Kasumi-1 (cell line): Measurements from ENCODE around the gene SP3.
A peak's percentile ranks its signal among the peaks of the same experiment; 100 is the strongest.

Source experiments
- DNase-seq, 2 experiments: peaks; one replicate each; lab custom pipeline; 2025; lab: John Stamatoyannopoulos, UW

The SP3 gene

DNA sequence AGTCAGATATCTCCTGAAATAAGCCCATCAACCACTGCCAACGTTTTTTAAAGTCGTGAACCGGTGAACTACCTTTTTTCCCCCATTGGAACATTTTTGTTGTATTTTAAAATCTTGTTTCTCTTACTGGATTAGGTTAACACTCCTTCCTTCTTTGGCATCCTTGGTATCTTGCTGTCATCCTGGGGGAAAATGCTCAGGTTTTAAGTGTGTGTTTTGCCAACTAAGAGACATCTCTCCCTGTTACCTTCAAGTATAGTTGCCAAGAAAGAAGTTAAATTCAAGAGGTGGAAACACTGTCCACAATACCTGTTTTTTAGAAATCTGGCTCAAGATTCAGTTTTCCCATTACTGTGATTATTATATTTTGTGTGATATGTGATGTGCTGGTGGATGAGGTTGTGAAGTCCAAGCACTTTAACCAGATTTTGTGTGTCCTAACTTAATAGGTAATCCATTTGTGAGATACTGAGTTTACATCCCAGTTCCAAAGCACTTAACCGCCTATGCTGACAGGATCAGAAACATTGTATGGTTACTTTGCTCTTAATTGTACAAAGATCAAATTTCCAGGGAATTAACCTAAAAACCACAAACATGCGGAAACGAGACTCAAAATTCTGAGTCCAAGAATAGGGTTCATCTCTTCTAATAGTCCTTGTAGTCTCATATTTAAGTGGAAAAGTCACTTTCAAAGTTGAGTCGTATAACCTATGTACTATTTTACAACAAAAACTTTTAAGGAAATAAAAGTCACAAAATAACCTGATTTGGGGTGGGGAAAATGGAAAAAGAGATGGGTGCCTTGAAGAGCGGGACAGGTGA is 1.3 kb upstream of the SP3 start:
- DNase-seq = peak in 1 of 2 experiments; percentile 56

DNA sequence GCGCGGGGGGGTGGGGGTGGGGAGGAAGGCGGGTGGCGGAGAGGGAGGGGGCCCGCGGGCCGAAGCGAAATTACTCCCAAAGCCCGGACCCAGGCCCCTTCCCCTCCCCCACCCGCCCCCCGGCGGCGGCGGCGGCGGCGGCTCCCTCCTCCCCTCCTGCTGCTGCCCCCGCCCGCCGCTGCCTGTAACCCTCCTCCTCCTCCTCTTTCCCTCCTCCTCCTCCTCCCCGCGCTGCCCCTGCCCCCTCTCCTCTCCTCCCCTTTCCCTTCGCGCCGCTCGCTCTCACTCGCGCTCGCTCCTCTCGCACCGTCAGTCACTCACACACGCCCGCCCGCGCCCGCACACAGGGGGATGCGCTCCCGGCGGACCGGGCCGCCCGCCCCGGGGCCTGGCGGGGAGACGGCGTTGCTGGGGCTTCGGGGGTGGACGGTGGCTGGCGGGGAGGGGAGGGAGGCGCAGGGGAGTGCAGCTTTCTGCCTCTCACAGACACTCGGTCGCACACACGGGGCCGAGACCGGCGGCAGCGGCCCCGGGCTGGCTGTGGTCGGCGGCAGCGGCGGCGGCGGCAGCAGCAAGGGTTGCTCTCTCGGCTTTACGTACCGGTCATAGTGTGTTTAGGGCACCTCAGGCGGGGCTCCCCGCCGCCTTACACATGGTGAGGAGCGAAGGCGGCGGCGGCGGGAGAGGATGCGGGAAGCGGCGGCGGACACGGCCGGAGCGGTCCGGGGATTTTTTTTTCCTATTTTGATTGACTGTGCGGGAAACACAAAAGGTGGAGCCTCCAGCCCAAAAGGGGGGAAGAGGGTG is 405 bp downstream of the SP3 start:
- DNase-seq = peak; percentile 94 to 95

DNA sequence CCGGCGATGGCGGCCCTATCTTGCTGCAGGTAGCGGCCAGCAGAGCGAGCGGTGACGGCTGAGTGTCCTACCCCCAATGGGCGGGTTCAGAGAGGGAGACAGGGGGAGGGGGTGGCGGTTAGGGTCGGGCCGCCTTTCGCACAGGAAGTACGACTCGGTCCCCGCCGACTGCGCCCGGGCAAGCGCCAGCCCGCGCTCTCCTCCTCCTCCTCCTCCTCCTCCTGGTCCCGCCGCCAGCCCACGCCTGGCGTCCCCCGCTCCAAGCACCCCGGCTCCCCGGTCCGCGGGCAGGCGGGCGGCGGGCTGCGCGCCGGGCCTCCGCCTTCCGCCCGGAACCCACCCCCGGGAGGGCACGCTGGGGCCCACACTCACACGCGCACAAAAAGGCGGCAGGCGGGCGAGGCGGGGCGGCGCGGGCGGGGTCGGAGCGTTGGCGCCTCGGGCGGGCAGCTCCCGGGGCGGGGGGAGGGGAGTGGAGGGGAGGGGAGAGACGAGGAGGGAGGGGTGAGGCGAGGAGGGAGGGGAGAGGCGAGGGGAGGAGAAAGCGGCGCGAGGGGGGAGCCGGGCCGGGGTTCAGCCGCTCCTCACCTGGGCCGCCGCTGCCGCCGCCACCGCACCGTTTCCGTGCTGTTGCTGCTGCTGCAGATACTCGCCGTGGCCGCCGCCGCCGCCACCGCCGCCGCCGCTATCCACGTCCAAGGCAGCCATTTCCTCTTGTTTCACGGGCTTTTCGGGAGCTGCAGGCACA is 1.2 kb downstream of the SP3 start:
- DNase-seq = peak; percentile 92 to 93

DNA sequence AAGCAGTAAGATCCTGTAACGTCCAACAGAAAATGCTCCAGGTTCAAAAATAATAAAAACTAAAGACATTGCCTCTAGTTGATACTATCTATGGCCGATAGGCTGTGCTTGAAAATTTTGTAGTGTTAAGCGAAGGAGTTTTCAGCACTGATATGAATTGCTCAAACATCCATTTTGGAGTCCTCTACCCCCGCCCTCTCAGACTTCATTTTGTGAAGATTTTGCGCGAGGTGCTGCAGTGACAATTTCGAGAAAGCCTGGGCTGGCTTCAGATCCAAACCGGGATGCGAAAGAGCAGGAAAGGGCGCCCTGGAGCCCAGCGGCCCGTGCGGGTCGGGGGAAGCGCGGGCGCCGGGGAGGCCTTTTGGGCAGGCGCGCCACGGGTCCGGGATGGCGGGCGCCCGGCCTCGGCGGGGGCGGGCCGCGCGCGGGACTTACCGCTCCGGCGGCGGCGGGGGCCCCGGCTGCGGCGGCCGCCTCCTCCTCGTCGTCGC is 1.8 kb downstream of the SP3 start:
- DNase-seq = peak; percentile 82 to 91

DNA sequence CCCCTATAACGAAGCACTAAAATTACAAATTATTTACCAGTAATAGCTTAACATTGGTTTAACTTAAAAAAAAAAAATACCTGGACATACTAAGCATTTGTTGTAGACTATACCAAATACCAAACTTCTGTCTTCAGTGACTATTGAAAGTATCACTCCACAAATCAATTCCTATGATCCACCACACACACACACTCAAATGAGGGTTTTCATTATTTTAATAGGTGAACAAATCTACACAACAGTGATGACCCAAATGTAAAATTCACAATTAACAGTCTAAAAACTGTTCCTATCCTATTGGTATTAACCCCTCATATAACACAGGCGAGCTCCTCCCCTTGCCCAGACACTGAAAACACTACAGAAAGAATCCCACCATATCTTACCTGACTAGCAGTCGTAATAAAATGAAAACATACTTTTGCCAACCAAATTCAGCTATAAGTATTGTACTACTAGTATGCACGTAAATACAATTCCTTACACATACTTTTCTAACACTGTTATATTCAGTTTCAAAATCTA is 2.5 kb downstream of the SP3 start:
- peak; percentile 56 to 58 for DNase-seq

DNA sequence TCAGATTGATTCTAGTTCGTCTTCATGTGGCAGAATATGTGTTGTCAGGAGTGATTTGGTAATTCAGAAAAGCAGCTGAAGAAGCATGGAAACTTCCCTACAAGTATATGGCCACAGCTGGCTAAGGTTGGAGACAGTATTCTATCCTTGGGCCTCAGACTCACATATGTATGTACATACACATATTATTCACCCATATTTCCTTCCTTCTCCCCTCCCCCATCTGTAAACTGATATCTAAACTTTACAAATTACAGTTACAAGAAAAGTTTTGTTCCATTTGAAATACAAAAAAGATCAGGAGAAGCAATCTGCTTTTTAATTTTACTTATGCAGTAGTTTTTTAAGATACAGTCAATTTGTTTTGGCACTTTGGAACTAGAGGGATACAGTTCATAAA is 3.1 kb downstream of the SP3 start:
- DNase-seq = peak; percentile 67 to 71

DNA sequence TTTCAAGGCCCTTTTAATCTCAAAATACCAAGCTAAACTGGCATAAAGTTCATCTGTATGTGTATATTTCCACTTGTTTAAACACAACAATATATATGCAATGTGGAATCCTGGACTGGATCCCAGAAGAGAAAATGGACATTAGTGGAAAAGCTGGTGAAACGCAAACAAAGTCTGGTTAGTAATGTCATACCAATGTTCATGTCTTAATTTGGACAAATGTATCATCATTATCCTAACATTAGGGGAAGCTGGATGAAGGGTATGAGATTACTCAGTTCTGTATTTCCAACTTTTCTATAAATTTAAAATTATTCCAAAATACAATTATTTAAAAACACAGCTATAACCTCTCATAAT is 3.8 kb downstream of the SP3 start:
- DNase-seq = no peak

DNA sequence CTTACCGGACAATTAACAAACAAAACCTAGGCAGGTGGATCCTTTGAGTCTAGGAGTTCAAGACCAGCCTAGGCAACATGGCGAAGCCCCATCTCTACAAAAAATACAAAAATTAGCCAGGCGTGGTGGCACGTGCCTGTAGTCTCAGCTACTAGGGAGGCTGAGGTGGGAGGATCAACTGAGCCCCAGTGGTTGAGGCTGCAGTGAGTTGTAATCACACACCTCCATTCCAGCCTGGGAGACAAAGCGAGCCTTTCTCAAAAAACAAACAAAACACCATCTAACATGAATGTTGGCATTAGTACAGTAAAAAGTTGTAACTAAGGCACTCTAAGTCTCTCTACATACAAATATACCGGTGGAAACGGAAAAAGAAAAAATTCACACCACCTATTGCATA is 5.3 kb downstream of the SP3 start:
- DNase-seq = no peak

DNA sequence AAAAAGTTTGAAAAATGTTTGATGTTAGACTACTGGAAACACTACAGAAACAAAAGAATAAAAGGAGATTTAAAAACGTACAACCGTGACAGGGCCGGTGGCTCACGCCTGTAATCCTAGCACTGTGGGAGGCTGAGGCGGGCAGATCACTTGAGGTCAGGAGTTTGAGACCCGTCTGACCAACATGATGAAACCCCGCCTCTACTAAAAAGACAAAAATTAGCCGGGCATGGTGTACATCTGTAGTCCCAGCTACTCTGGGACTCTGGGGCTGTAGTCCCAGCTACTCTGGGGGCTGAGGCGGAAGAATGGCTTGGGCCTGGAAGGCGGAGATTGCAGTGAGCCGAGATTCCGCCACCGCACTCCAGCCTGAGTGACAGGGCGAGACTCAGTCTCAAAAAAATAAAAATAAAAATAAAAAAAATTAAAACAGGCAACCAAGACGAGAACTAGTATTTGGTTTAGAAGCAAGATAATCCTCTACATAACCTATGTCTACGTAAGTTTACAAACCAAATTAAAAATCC is 5.8 kb downstream of the SP3 start:
- DNase-seq = no peak

DNA sequence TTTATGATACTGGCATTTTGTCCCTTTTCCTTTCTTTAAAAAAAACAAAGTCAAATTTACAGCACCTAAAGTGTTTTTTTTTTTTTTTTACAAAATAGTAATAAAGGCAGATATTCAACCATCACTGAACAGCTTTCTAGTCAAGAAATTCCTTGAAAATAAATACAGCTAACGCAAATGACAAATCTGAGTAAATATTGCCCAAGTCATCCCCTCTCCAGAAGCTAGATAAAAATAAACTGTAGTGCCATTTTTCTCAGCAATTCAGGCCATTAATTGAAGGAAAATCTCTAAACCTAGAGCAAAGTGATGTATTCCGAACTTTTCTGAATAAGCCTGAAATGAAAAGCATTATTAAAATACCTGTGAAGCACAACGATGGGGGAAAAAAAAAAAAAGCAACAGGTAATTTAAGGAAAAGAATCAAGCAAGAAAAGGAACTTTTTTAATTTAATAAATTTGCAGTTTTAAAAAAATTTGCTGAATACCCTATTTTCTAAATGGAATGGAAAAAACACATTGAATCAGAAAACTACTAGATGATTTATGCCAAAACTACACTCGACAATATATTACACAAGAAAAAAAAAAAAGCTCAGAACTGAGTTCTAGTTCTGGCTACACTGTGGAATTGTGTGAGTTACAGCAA is 6.9 kb downstream of the SP3 start:
- no peak for DNase-seq

DNA sequence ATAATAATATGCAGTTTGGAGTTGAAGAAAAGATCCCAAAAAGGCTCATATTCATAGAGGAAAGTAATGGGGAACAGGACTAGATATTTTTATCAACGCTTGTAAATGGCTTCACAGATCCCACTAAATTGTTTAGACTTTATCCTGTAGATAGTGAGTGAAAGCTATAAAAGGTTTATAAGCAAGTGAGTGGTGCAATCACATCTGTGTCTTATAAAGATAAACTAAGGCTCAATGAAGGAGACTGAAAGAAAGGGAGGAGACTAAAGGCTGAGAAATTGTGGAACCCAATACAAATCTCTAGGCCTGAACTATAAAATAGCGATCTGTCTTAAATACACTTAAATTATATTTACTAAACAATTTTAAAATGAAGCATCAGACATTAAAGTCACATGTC is 7.7 kb downstream of the SP3 start:
- no peak for DNase-seq

DNA sequence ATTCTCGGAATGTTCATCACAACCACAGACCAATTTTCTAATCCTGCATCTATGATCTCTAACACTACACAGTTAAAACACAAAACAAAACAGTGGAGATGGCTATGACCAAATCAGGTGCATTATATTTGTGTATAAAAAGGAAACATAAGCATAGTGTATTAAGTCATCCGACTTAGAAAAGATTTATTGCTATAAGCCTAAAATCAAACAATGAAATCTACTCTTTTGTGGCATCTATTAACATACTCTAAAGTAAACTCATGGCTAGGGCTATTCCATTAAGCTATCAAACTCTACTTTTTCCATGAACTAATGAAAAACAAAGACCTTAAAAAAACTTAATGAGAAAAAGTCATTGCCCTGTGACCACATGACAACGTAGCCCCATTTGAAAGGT is 8.7 kb downstream of the SP3 start:
- DNase-seq = no peak

DNA sequence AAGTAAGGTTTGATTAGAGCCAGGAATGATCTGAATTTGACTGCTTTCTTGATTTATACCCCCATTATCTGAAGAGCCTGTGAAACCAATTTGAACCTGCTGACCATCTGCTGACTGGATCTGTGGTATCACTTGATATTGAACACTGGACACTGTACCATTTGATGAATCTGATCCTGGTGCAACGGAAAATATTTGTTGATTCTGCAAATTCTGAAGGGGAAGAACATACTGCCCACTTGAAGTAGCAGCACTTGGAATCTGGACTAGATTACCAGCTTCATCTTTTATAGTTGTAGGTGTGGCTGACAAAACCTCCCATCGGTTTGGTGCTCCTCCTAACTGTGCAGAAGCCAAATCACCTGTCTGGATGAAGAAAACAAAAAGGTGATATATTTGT is 9.3 kb downstream of the SP3 start:
- DNase-seq = no peak

DNA sequence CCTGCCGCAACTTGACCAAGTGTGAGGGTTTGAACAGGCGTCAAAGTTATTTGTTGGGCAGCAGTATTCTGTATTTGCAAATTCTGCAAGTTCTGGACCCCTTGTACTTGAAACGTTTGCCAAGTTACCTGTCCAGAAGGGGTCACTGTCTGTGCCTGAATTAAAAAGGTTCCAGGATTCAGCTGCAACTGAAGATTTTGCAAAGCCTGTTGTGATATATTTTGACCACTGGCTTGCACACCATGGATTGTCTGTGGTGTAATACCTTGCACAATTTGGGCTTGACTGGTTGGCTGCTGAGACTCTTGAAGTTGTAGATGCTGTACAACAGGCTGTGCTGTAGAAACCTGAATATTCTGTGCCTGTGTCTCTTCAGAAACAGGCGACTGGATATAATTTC is 10.2 kb downstream of the SP3 start:
- DNase-seq = no peak

DNA sequence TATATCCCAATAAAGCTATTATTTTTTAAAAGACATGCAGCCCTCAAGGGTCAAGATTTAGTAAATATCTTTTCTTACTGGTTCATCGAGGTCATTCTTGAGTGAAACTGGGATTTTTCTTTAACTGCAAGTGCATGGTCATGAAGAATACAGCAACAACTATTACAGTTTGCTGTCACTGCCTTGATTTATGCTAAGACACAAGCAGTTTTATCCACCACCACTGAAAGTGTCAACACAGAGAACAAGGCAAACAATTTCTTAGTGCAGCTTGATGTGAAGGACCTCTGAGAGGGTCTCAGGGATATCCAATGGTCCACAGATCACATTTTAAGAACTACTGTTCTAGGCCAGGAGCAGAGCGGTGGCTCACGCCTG is 12.1 kb downstream of the SP3 start:
- DNase-seq = no peak

DNA sequence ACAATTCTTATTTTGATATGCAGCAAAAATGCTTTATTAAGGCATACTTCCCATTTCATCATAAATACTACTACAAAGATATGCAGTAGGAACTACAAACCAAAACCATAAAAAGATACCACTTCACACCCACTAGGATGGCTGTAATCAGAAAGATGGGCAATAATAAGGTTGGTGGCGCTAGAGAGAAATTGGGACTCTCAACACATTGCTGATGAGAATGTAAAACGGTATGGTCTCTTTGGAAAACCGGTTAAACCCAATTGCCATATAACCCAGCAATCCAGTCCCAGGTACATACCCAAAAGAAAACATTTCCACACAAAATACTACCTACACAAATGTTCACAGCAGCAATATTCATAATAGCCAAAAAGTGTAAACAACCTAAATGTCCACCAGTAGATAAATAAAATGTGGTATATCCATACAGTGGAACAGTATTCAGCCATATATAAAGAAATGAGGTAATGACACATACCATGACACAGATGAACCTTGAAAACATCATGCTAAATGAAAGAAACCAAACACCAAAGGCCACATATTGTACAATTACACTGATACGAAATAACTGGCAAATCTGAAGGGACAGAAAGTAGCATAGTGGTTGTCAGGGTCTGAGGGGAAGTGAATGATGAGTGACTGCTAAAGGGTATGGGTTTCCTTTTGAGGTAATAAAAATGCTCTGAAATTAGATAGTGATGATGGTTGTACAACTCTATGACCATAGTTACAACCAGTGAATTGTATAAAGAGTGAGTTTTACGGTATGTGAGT is 12.7 kb downstream of the SP3 start:
- DNase-seq = no peak

DNA sequence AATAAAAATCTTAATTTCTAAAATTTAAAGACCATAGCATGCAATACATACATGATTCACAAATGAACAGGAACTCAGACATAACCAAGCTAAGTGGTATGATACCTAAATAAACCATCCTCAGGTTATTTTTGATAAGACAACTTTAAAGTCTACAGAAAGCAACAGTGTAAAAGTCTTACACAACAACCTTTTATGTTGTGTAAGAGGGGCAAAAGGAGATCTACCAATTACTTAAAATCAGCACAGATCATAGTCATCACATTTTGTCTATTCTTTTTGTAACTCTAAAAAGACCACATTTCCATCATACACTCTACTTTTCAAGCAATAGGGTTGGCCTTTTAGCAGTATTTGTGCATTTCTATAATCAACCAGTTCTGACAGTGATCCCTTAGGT is 16.3 kb downstream of the SP3 start:
- no peak for DNase-seq

DNA sequence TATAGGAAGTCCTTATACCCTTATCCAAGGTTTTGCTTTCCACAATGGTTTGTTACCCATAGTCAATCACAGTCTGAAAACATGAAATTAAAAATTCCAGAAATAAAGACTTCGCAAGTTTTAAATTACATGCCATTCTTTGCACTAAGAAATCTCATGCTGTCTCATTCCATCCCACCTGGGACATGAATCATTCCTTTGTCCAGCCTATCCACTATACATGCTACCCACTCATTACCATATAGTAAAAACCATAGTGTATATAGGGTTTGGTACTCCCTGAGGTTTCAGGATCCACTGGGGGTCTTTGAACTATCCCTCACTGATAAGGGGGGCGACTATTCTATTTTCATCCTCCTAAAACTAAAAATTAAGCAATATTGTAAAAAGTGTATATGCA is 17.0 kb downstream of the SP3 start:
- DNase-seq = no peak

DNA sequence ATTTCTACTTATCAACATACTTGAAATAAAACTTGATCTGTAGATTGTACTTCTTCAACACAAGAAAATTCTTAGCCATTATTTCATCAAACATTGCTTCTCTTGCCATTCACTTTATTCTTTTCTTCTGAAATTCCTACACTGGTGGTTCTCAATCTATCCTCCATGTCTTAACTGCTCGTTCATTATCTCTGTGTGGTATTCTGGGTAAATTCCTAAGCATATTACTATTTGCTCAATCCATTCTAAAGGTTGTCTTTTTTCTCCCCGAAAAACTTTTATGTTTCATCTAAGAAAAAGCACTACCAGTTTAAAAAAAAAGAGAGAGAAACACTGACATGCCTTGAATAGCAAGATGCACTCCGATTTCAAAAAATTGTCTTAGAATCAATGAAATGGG is 18.0 kb downstream of the SP3 start:
- DNase-seq = no peak

DNA sequence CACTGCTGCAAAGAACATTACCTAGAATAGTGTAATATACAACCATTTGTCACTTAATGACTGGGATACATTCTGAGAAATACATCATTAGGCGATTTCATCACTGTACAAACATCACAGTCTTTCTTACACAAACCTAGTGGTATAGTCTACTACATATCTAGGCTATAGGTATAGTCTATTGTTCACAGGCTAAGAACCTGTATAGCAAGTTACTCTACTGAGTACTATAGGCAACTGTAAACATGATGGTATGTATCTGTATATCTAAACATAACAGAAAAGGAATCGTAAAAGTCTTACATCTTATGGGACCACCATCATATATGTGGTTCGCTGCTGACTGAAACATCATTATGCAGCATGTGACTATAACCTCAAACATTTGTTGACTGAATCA is 21.4 kb downstream of the SP3 start:
- no peak for DNase-seq
